Pancreas (tissue), 10 donors: ENCODE data around the gene GLUD2. TPM values are rescaled to one million over a fixed set of nuclear protein-coding genes. Genes with fewer than 3 reads are reported as not detected.

Experiments
- ATAC-seq, 4 donors: fragments of 200-7000 bp; cut with Tn5 transposase; one replicate each; pipeline versions ENCODE4 v1.8.0 to v1.9.1; 2020; ENCODE audit warnings: mild to moderate bottlenecking in 4 of 4, moderate library complexity in 4 of 4
- DNase-seq, 6 donors: peaks; one replicate each; pipeline ENCODE4 v3.0.0-alpha.2; 2020
- FAIRE-seq: peaks from 2 replicates; lab custom pipeline; 2012; peaks lifted over from hg19 to GRCh38; lab: Jason Lieb, UNC
- H3K27ac ChIP-seq, 4 donors: fragments of 200-600 bp; sonication (generic); 1 replicate in 3 of 4; 2 replicates in 1 of 4; pipeline versions ENCODE4 v1.5.0 to v1.8.0; 2020
- H3K27me3 ChIP-seq, 4 donors: fragments of 200-600 bp; one replicate each; pipeline ENCODE4 v1.8.0; 2021
- H3K36me3 ChIP-seq, 3 donors: fragments of 200-600 bp; sonication (generic) in 1 of 3; one replicate each; pipeline versions ENCODE4 v1.5.0 to v1.8.0; 2020 to 2021
- H3K4me1 ChIP-seq, 3 donors: fragments of 200-600 bp; one replicate each; pipeline ENCODE4 v1.8.0; 2021
- H3K4me3 ChIP-seq, 4 donors: fragments of 200-600 bp; sonication (generic) in 2 of 4; one replicate each; pipeline versions ENCODE4 v1.5.0 to v1.8.0; 2020 to 2021
- H3K9me3 ChIP-seq, 4 donors: fragments of 200-600 bp; one replicate each; pipeline ENCODE4 v1.8.0; 2021
- WGBS, 2 donors: extraction: QIAGEN DNeasy Blood & Tissue Kit; methylation state at CpG; one replicate each; pipeline ENCODE4 v1.1.7; 2013; 5-methylcytosine and 5-hydroxymethylcytosine counted together
- intact Hi-C, 3 donors: fragments of 100-400 bp; cut with DNase I; formaldehyde crosslinking; loops; one replicate each; pipeline versions ENCODE4 v1.11.1 to v1.14.2; 2022
- polyA plus RNA-seq, 2 donors: library from polyadenylated mRNA; stranded (reverse); fragments of 200-250 nt; gene quantifications; one replicate each; pipeline ENCODE4 v1.2.3, GENCODE V29; 2013
- total RNA-seq, 6 donors: library from RNA; stranded (reverse); fragmentation: NEBNext Ultra II Directional in 4 of 6; extraction: Animal tissue kit (Norgen Biotek cat#: 25700) in 4 of 6; gene quantifications; one replicate each; pipeline versions ENCODE4 v1.2.1 to v1.2.4, GENCODE V29; 2021 to 2023
- TF ChIP-seq, protein P1 (sequence below), 4 donors: fragments of 200-600 bp; sonication (generic) in 3 of 4; IDR thresholded peaks; one replicate each; pipeline versions ENCODE4 v1.5.0 to v1.8.0; 2021; ENCODE audit warnings: antibody characterized with exemption in 4 of 4
- donor health status: healthy with polysubstance abuse.
- donor health status: DM: no; HTN: no; CAD: no; lungs with moderate emphysema.
- donor health status: DM: no; HTN: no; CAD: no.
- donor health status: control.
- donor health status: control.
- donor health status: Bipolar disorder and iron deficiency.
- donor health status: DM: yes; HTN: yes; CAD: no.
- donor health status: DM: no; HTN: no; CAD: no.
- donor health status: DM: no; HTN: no; CAD: no.
- donor health status: DM: yes; HTN: yes; CAD: no.

Gene GLUD2
- total and polyA plus RNA-seq, 8 donors = 0.42 to 2.7 (median 1.1) TPM

DNA sequence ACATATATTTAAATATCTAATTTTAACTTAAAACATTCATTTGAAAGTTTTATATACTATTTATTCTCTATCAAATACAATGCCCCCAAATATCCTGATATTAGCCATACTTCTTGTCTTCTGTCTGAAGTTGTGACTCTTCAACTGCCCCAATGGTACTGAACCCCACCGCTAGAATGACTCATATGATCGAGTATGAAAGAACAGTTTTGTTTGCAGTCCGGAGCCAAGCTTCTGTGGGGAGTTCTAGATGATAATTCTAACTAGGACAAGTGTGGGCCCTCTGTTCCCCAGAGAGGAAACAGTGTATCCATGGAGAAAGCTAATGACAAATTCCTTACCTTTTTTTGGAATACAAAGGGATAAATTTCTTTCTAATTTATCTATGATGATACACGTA, 37.2 kb upstream of the GLUD2 start:
- no peaks in the 10 kb centered on the region for H3K9me3 ChIP-seq
- no peak overlapping the region for H3K4me3 ChIP-seq
- ATAC-seq (no peak), FAIRE-seq (no peak), DNase-seq (no peak)
- 46 to 70% methylated on average over 4 of the region's 4 CpGs for WGBS, 2 donors
- intact Hi-C loops = no loop called here
- TF ChIP-seq, protein P1, sequence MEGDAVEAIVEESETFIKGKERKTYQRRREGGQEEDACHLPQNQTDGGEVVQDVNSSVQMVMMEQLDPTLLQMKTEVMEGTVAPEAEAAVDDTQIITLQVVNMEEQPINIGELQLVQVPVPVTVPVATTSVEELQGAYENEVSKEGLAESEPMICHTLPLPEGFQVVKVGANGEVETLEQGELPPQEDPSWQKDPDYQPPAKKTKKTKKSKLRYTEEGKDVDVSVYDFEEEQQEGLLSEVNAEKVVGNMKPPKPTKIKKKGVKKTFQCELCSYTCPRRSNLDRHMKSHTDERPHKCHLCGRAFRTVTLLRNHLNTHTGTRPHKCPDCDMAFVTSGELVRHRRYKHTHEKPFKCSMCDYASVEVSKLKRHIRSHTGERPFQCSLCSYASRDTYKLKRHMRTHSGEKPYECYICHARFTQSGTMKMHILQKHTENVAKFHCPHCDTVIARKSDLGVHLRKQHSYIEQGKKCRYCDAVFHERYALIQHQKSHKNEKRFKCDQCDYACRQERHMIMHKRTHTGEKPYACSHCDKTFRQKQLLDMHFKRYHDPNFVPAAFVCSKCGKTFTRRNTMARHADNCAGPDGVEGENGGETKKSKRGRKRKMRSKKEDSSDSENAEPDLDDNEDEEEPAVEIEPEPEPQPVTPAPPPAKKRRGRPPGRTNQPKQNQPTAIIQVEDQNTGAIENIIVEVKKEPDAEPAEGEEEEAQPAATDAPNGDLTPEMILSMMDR (IDR thresholded peaks at IDR 0.05) = no peak
- no peaks in the 10 kb centered on the region for H3K4me1 ChIP-seq
- no peaks in the 10 kb centered on the region for H3K27me3 ChIP-seq
- H3K27ac ChIP-seq = no peak overlapping the region
- no peaks in the 10 kb centered on the region for H3K36me3 ChIP-seq

- Histone ChIP-seq H3K9me3 (no peaks in the 10 kb centered on the region), H3K27me3 (no peaks in the 10 kb centered on the region), H3K4me3 (no peak overlapping the region), H3K36me3 (no peaks in the 10 kb centered on the region), H3K4me1 (no peaks in the 10 kb centered on the region), H3K27ac (no peak overlapping the region)
- WGBS, 2 donors = 7 to 36% methylated on average over 7 of the region's 7 CpGs
- DNase-seq (no peak), FAIRE-seq (no peak), ATAC-seq (no peak)
- intact Hi-C loops = no loop called here
- TF ChIP-seq, protein P1 (IDR thresholded peaks at IDR 0.05) = no peak
Measured at GRCh38 chrX:121011254-121011653, 36.2 kb upstream of the GLUD2 start.

DNA sequence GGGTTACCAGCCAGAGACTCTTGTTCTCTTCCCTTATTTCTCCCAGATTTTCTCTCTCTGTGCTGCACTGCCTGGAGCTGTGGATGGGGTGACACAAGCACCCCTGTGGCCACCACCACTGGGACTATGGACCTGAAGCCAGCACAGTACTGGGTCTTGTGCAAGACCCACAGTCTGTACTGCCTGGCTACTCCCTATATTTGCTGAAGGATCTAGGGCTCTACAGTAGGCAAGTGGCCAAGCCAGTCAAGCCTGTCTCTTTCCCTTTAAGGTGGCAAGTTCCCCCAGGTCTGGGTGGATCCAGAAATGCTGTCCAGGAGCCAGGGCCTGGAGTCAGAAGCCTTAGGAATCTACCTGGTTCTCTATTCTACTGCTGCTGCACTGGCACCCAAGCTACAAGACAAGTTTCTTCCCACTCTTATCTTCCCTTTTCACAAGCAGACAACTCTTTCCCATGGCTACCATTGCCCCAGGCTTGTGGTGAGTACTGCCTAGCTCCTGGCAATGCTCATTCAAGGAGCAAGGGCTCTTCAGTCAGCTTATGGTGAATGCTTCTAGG, 33.4 kb upstream of the GLUD2 start:
- FAIRE-seq = no peak
- intact Hi-C loops = no loop called here
- no peak for DNase-seq

DNA sequence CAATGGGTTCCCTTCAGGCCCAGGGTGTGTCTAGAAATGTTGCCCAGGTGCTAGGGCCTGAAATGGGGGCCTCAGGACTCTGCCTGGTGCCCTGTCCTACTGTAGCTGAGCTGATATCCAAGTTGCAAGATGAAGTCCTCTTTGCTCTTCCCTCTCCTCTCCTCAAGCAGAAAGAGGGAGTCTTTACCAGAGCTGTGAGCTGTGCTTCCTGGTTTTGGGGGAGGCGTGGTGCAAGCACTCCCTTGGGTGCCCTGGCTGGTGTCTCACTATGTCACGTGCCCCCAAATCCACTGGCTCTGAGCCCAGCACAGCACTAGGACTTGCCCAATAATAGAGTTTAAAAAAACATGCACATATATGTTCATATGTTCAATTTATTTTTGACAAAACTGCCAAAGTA, 32.6 kb upstream of the GLUD2 start:
- no peak for DNase-seq
- ATAC-seq = no peak
- FAIRE-seq = no peak
- no peak overlapping the region for H3K27ac ChIP-seq
- H3K4me1 ChIP-seq = no peaks in the 10 kb centered on the region
- TF ChIP-seq, protein P1 (IDR thresholded peaks at IDR 0.05) = no peak
- H3K36me3 ChIP-seq = no peaks in the 10 kb centered on the region
- no peaks in the 10 kb centered on the region for H3K9me3 ChIP-seq
- intact Hi-C loops = no loop called here
- H3K4me3 ChIP-seq = no peak overlapping the region
- 71 to 86% methylated on average over 2 of the region's 2 CpGs for WGBS, 2 donors
- H3K27me3 ChIP-seq = no peaks in the 10 kb centered on the region

More for the DNA sequence above, 33.4 kb upstream of the GLUD2 start:
- Histone ChIP-seq H3K27ac (no peak overlapping the region), H3K27me3 (no peaks in the 10 kb centered on the region), H3K9me3 (no peaks in the 10 kb centered on the region), H3K4me3 (no peak overlapping the region), H3K36me3 (no peaks in the 10 kb centered on the region), H3K4me1 (no peaks in the 10 kb centered on the region)
- TF ChIP-seq, protein P1 (IDR thresholded peaks at IDR 0.05) = no peak
- no peak for ATAC-seq

GRCh38 chrX:121028419-121028818, 19.0 kb upstream of the GLUD2 start:
- Histone ChIP-seq H3K36me3 (no peaks in the 10 kb centered on the region), H3K27me3 (peaks cover 0 to 8% (median 0%) of the 10 kb centered on the region in 4 donors), H3K4me1 (no peaks in the 10 kb centered on the region), H3K27ac (no peak overlapping the region), H3K4me3 (no peak overlapping the region), H3K9me3 (no peaks in the 10 kb centered on the region)
- FAIRE-seq (no peak), DNase-seq (no peak), ATAC-seq (no peak)
- WGBS, 2 donors = 27 to 30% methylated on average over 1 of the region's 1 CpG
- TF ChIP-seq, protein P1 (IDR thresholded peaks at IDR 0.05) = no peak
- intact Hi-C loops = no loop called here
